Measurements from ENCODE around the gene BRS3. TPM values are rescaled to one million over a fixed set of nuclear protein-coding genes. Genes with fewer than 3 reads are reported as not detected.
"Not testable (repeated sequence)": the region's sequence is repeated elsewhere in the genome, so short reads cannot be mapped to it uniquely, and the experiment has no call there.

The BRS3 gene
- total and polyA plus RNA-seq, 10 of the 15 experiments (the other 5 are each of a cell fraction or from before 2014, with no cell fraction given) = not detected

GRCh38 chrX:136438192-136438591, 49.6 kb upstream of the BRS3 start:
- no peak overlapping the region for H3K27ac ChIP-seq (ENCODE audit: control insufficient read depth, insufficient read depth)
- intact Hi-C loops (cut with micrococcal nuclease; ENCODE audit: unreplicated experiment) (no loop called here), in situ Hi-C loops (cut with MboI) (no loop called here)
- TF ChIP-seq SMAD1 (IDR thresholded peaks at IDR 0.05; ENCODE audit: low read depth, partially characterized antibody) = no peak
- no peak for TF ChIP-seq NR2C1 (IDR thresholded peaks at IDR 0.05)
- TF ChIP-seq CHD4 (IDR thresholded peaks at IDR 0.05) = no peak
- no peak for TF ChIP-seq MEF2B (IDR thresholded peaks at IDR 0.05; ENCODE audit: partially characterized antibody, poor library complexity, severe bottlenecking)
- TF ChIP-seq ZNF622 (IDR thresholded peaks at IDR 0.05) = no peak
- no peak for ATAC-seq
- no peaks in the 10 kb centered on the region for H3K9me3 ChIP-seq (replicated peaks; ENCODE audit: control insufficient read depth, insufficient read depth, low read length)
- H3K4me3 ChIP-seq = no peak overlapping the region
- H2AFZ ChIP-seq (ENCODE audit: control insufficient read depth, low read depth, low read length) = no peak overlapping the region
- BruUV-seq (replicated peaks) = no TSS peak
- RAD21 ChIA-PET (ENCODE audit: unreplicated experiment) = interaction anchor here (1.1 kb wide), 1 partner anchor 17 kb away, joined by 5 read pairs; no protein-coding TSS in a partner anchor
- no peaks in the 10 kb centered on the region for H3K4me1 ChIP-seq (ENCODE audit: control insufficient read depth, insufficient read depth, low read length)
- no peak for DNase-seq (ENCODE audit: low read depth, low spot score)
- no peak overlapping the region for H3K4me2 ChIP-seq (ENCODE audit: control insufficient read depth, insufficient read depth)
- no peaks in the 10 kb centered on the region for H3K79me2 ChIP-seq (ENCODE audit: control insufficient read depth, insufficient read depth, low read length)
- POLR2A ChIA-PET = no interaction called here
- SMC1A ChIA-PET (ENCODE audit: uncharacterized antibody, unreplicated experiment) = interaction anchor here (1.1 kb wide), 1 partner anchor 19 kb away, joined by 3 read pairs; no protein-coding TSS in a partner anchor
- no peak for FAIRE-seq
- WGBS (ENCODE audit: insufficient coverage, insufficient replicate concordance, low lambda C conversion rate, missing lambda C conversion rate) = 48% methylated on average over 3 of the region's 3 CpGs
- no peaks in the 10 kb centered on the region for H3K27me3 ChIP-seq (replicated peaks in 1 of 2; ENCODE audit: control insufficient read depth in 2 of 2, insufficient read depth in 2 of 2, low read length in 1 of 2)
- H4K20me1 ChIP-seq (ENCODE audit: control insufficient read depth, insufficient read depth) = no peaks in the 10 kb centered on the region
- H3K9ac ChIP-seq (ENCODE audit: control insufficient read depth, insufficient read depth, low read length) = no peak overlapping the region
- CTCF ChIA-PET = interaction anchor here (0.6 kb wide), 1 partner anchor 305 kb away, joined by 3 read pairs; no protein-coding TSS in a partner anchor
- H3K36me3 ChIP-seq (ENCODE audit: control insufficient read depth in 2 of 2, insufficient read depth in 2 of 2, low read length in 1 of 2) = no peaks in the 10 kb centered on the region

- SMC1A ChIA-PET (ENCODE audit: uncharacterized antibody, unreplicated experiment); POLR2A ChIA-PET; FAIRE-seq: not testable (repeated sequence)
Observed at GRCh38 chrX:136445674-136446073, 42.1 kb upstream of the BRS3 start.

More at GRCh38 chrX:136445674-136446073, 42.1 kb upstream of the BRS3 start:
- 60% methylated on average over 14 of the region's 18 CpGs for WGBS (ENCODE audit: insufficient coverage, insufficient replicate concordance, low lambda C conversion rate, missing lambda C conversion rate)
- H3K27ac ChIP-seq (ENCODE audit: control insufficient read depth, insufficient read depth); H3K4me1 ChIP-seq (ENCODE audit: control insufficient read depth, insufficient read depth, low read length); H3K4me2 ChIP-seq (ENCODE audit: control insufficient read depth, insufficient read depth); H3K9me3 ChIP-seq (replicated peaks; ENCODE audit: control insufficient read depth, insufficient read depth, low read length); H4K20me1 ChIP-seq (ENCODE audit: control insufficient read depth, insufficient read depth); RAD21 ChIA-PET (ENCODE audit: unreplicated experiment); H3K4me3 ChIP-seq; H3K79me2 ChIP-seq (ENCODE audit: control insufficient read depth, insufficient read depth, low read length); H3K9ac ChIP-seq (ENCODE audit: control insufficient read depth, insufficient read depth, low read length); DNase-seq (ENCODE audit: low read depth, low spot score); H3K27me3 ChIP-seq (replicated peaks in 1 of 2; ENCODE audit: control insufficient read depth in 2 of 2, insufficient read depth in 2 of 2, low read length in 1 of 2); ATAC-seq; in situ Hi-C loops (cut with MboI); intact Hi-C loops (cut with micrococcal nuclease; ENCODE audit: unreplicated experiment); H3K36me3 ChIP-seq (ENCODE audit: control insufficient read depth in 2 of 2, insufficient read depth in 2 of 2, low read length in 1 of 2); CTCF ChIA-PET; H2AFZ ChIP-seq (ENCODE audit: control insufficient read depth, low read depth, low read length); BruUV-seq (replicated peaks): not testable (repeated sequence)

All from GM12878 (cell line).